Skeletal muscle tissue (tissue), 1 donor: ENCODE measurements around the gene LOXL3. TPM values are rescaled to one million over a fixed set of nuclear protein-coding genes. Genes with fewer than 3 reads are reported as not detected.

ENCODE experiments used
- total RNA-seq: library from RNA; depleted of rRNA; stranded (reverse); fragments of >200 nt; gene quantifications from one replicate; pipeline ENCODE4 v1.2.3, GENCODE V29; 2014

Gene LOXL3
- total RNA-seq, 1 donor from 2014 or later: 8.4 TPM

Other genes starting within 250 kb of the LOXL3 start
- 2.6 TPM for gene SLC4A5, start 210.5 kb downstream of the LOXL3 start, total RNA-seq
- gene DCTN1, start 173.6 kb downstream of the LOXL3 start, total RNA-seq: 73.6 TPM
- 0.52 TPM for gene C2orf81, start 132.3 kb downstream of the LOXL3 start, total RNA-seq
- 5.7 TPM for gene WDR54, start 132.2 kb downstream of the LOXL3 start, total RNA-seq
- 26.6 TPM for gene RTKN, start 112.0 kb downstream of the LOXL3 start, total RNA-seq
- gene INO80B, start 98.9 kb downstream of the LOXL3 start, total RNA-seq: 12.5 TPM
- 27.1 TPM for gene WBP1, start 95.5 kb downstream of the LOXL3 start, total RNA-seq
- gene MOGS, start 88.6 kb downstream of the LOXL3 start, total RNA-seq: 35.0 TPM
- gene MRPL53, start 81.3 kb downstream of the LOXL3 start, total RNA-seq: 25.1 TPM
- 30.3 TPM for gene CCDC142, start 70.9 kb downstream of the LOXL3 start, total RNA-seq
- 4.2 TPM for gene TTC31, start 70.9 kb downstream of the LOXL3 start, total RNA-seq
- gene LBX2, start 54.3 kb downstream of the LOXL3 start, total RNA-seq: not detected
- 6.8 TPM for gene PCGF1, start 46.2 kb downstream of the LOXL3 start, total RNA-seq
- not detected for gene TLX2, start 39.5 kb downstream of the LOXL3 start, total RNA-seq
- gene DQX1, start 27.7 kb downstream of the LOXL3 start, total RNA-seq: not detected
- gene AUP1, start 24.2 kb downstream of the LOXL3 start, total RNA-seq: 57.4 TPM
- gene HTRA2, start 24.0 kb downstream of the LOXL3 start, total RNA-seq: 42.3 TPM
- 12.0 TPM for gene DOK1, start 778 bp upstream of the LOXL3 start, total RNA-seq
- not detected for gene M1AP, start 94.4 kb upstream of the LOXL3 start, total RNA-seq
- 1.6 TPM for gene SEMA4F, start 100.3 kb upstream of the LOXL3 start, total RNA-seq